OCI-LY7 (cell line): ENCODE measurements around the gene HSD3B2. TPM values are rescaled to one million over a fixed set of nuclear protein-coding genes. Genes with fewer than 3 reads are reported as not detected.

Experiments
- BruUV-seq: library from RNA; stranded (reverse); fragments of 400-500 nt; replicated peaks from 2 replicates; lab custom pipeline; 2021; lab: Mats Ljungman, UMichigan
- CTCF ChIA-PET: fragments of 300-600 bp; sonication (Branson Sonifier 250); formaldehyde crosslinking; loops from one replicate; lab custom pipeline; 2022; ENCODE audit warnings: antibody characterized with exemption; ENCODE audit not compliant: unreplicated experiment; lab: Charles Lee
- POLR2A ChIA-PET: fragments of 300-600 bp; sonication (Branson Sonifier 250); formaldehyde crosslinking; loops from one replicate; lab custom pipeline; 2022; ENCODE audit warnings: antibody characterized with exemption; lab: Charles Lee
- DNase-seq: peaks from one replicate; pipeline ENCODE4 v3.0.0-alpha.2; 2015; ENCODE audit warnings: low spot score
- H2AFZ ChIP-seq: fragments of 200-600 bp; sonication (generic), shearing (Covaris generic); 2 replicates; pipeline ENCODE4 v1.6.1; 2014; ENCODE audit warnings: mild to moderate bottlenecking, antibody characterized with exemption, low read length, moderate library complexity
- H3K27ac ChIP-seq: fragments of 200-600 bp; sonication (generic); 2 replicates; pipeline ENCODE4 v1.5.1; 2014; ENCODE audit warnings: mixed run types, low read depth, mild to moderate bottlenecking, moderate library complexity, low read length, inconsistent platforms; ENCODE audit not compliant: poor library complexity, severe bottlenecking
- H3K36me3 ChIP-seq: fragments of 200-600 bp; sonication (generic); 2 replicates; pipeline ENCODE4 v1.6.1; 2014; ENCODE audit warnings: mild to moderate bottlenecking, antibody characterized with exemption, low read length, moderate library complexity, mixed read lengths; ENCODE audit not compliant: insufficient read depth
- H3K4me1 ChIP-seq: fragments of 200-600 bp; sonication (generic); 2 replicates; pipeline ENCODE4 v1.5.1; 2014; ENCODE audit warnings: mild to moderate bottlenecking, low read length; ENCODE audit not compliant: insufficient read depth, poor library complexity, severe bottlenecking
- H3K4me2 ChIP-seq: fragments of 200-600 bp; sonication (generic); 2 replicates; pipeline ENCODE4 v1.6.1; 2014; ENCODE audit warnings: mild to moderate bottlenecking, low read length
- H3K4me3 ChIP-seq: fragments of 200-600 bp; sonication (generic); 2 replicates; pipeline ENCODE4 v1.5.1; 2014; ENCODE audit warnings: mild to moderate bottlenecking, low read depth, low read length; ENCODE audit not compliant: poor library complexity, severe bottlenecking
- H3K79me2 ChIP-seq: fragments of 200-600 bp; sonication (generic); 2 replicates; pipeline ENCODE4 v1.6.1; 2016; ENCODE audit warnings: low read depth, mild to moderate bottlenecking, low read length, moderate library complexity, mixed read lengths; ENCODE audit not compliant: insufficient read depth
- H3K9me2 ChIP-seq: fragments of 200-600 bp; sonication (generic); 2 replicates; pipeline ENCODE4 v1.6.1; 2016; ENCODE audit warnings: mild to moderate bottlenecking, low read length, mixed read lengths; ENCODE audit not compliant: insufficient read depth
- H3K9me3 ChIP-seq: fragments of 200-600 bp; sonication (generic); 2 replicates; pipeline ENCODE4 v1.6.1; 2014; ENCODE audit warnings: mild to moderate bottlenecking, mixed run types, low read length, mixed read lengths
- H4K20me1 ChIP-seq: fragments of 200-600 bp; sonication (generic); 2 replicates; pipeline ENCODE4 v1.6.1; 2014; ENCODE audit warnings: mild to moderate bottlenecking, antibody characterized with exemption, low read length, moderate library complexity, mixed read lengths; ENCODE audit not compliant: insufficient read depth
- CTCF ChIP-seq: fragments of 200-600 bp; sonication (generic); conservative IDR thresholded peaks from 2 replicates; pipeline ENCODE4 v1.5.1; 2014; ENCODE audit warnings: mild to moderate bottlenecking, antibody characterized with exemption, low read length, moderate library complexity, mixed read lengths
- EZH2phosphoT487 ChIP-seq: fragments of 200-600 bp; sonication (generic); IDR thresholded peaks from 2 replicates; pipeline ENCODE4 v1.6.1; 2018; ENCODE audit warnings: low read depth, borderline replicate concordance, mild to moderate bottlenecking, mixed run types, antibody characterized with exemption, low read length, moderate library complexity, mixed read lengths
- intact Hi-C: fragments of 100-400 bp; cut with micrococcal nuclease; formaldehyde crosslinking; loops from one replicate; pipeline ENCODE4 v1.10.0; 2022; ENCODE audit not compliant: unreplicated experiment
- total RNA-seq, 2 experiments: library from RNA; depleted of rRNA in 1 of 2; stranded (reverse); fragments of >200 nt in 1 of 2; shearing (Covaris generic) in 1 of 2; gene quantifications; 2 replicates each; pipeline ENCODE4 v1.2.3, GENCODE V29; 2014 to 2022

Gene HSD3B2
- total RNA-seq, 2 experiments from 2014 or later: not detected

- no peak overlapping the region for H3K4me3 ChIP-seq
- no peaks in the 10 kb centered on the region for H3K36me3 ChIP-seq
- no peak overlapping the region for H3K27ac ChIP-seq
- CTCF ChIA-PET: no interaction called here
- no peak overlapping the region for H2AFZ ChIP-seq
- H3K4me2 ChIP-seq: no peak overlapping the region
- no peaks in the 10 kb centered on the region for H3K9me3 ChIP-seq
- no peak for DNase-seq
- POLR2A ChIA-PET: no interaction called here
- intact Hi-C loops: loop anchor here (10.0 kb wide), 1 partner anchor 185 kb away; no protein-coding TSS in a partner anchor
- no peaks in the 10 kb centered on the region for H4K20me1 ChIP-seq
- BruUV-seq: no TSS peak
- no peaks in the 10 kb centered on the region for H3K4me1 ChIP-seq
- H3K9me2 ChIP-seq: no peaks in the 10 kb centered on the region
- TF ChIP-seq CTCF (no peak), EZH2phosphoT487 (no peak)
- no peaks in the 10 kb centered on the region for H3K79me2 ChIP-seq
Measured at GRCh38 chr1:119469741-119470140, 54.8 kb downstream of the HSD3B2 start.

- Histone ChIP-seq H3K36me3 (no peaks in the 10 kb centered on the region), H3K27ac (no peak overlapping the region), H3K9me2 (no peaks in the 10 kb centered on the region), H2AFZ (no peak overlapping the region), H3K9me3 (no peaks in the 10 kb centered on the region), H3K4me2 (no peak overlapping the region), H3K4me3 (no peak overlapping the region), H4K20me1 (no peaks in the 10 kb centered on the region), H3K79me2 (no peaks in the 10 kb centered on the region), H3K4me1 (no peaks in the 10 kb centered on the region)
- ChIA-PET POLR2A (no interaction called here), CTCF (no interaction called here)
- TF ChIP-seq CTCF: no peak
- TF ChIP-seq EZH2phosphoT487: no peak
- DNase-seq: no peak
- BruUV-seq: no TSS peak
- intact Hi-C loops: loop anchor here (10.0 kb wide), 1 partner anchor 186 kb away; no protein-coding TSS in a partner anchor
Measured at GRCh38 chr1:119470377-119470776, 55.4 kb downstream of the HSD3B2 start.

DNA sequence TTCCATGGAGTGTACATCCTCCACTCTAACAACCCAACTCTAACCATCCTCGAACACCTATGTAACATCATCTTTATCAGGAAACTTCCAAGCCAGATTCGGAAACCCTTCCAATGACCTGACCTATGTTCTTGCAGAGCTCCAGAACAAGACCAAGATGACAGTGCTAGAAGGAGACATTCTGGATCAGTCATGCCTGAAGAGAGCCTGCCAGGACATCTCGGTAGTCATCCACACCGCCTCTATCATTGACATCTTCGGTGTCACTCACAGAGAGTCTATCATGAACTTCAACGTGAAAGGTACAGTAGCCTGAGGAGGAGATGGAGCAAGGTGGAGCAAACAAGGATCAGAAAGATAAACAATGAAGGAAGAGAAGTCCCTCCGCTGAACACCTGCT lies 56.0 kb downstream of the HSD3B2 start:
- H3K4me1 ChIP-seq: no peaks in the 10 kb centered on the region
- H3K9me2 ChIP-seq: no peaks in the 10 kb centered on the region
- no peak overlapping the region for H3K27ac ChIP-seq
- no TSS peak for BruUV-seq
- H3K4me3 ChIP-seq: no peak overlapping the region
- intact Hi-C loops: loop anchor here (10.0 kb wide), 1 partner anchor 186 kb away; no protein-coding TSS in a partner anchor
- TF ChIP-seq CTCF (no peak), EZH2phosphoT487 (no peak)
- H3K4me2 ChIP-seq: no peak overlapping the region
- no peak for DNase-seq
- ChIA-PET CTCF (no interaction called here), POLR2A (no interaction called here)
- H3K9me3 ChIP-seq: no peaks in the 10 kb centered on the region
- H2AFZ ChIP-seq: no peak overlapping the region
- no peaks in the 10 kb centered on the region for H4K20me1 ChIP-seq
- H3K36me3 ChIP-seq: no peaks in the 10 kb centered on the region
- H3K79me2 ChIP-seq: no peaks in the 10 kb centered on the region
